Measurements from ENCODE around the gene GET3. TPM values are rescaled to one million over a fixed set of nuclear protein-coding genes. Genes with fewer than 3 reads are reported as not detected.
A peak's percentile ranks its signal among the peaks of the same experiment; 100 is the strongest.

The GET3 gene
- polyA plus RNA-seq, 1 of the 3 experiments (the other 2 are of a cell fraction) = 264 TPM

DNA sequence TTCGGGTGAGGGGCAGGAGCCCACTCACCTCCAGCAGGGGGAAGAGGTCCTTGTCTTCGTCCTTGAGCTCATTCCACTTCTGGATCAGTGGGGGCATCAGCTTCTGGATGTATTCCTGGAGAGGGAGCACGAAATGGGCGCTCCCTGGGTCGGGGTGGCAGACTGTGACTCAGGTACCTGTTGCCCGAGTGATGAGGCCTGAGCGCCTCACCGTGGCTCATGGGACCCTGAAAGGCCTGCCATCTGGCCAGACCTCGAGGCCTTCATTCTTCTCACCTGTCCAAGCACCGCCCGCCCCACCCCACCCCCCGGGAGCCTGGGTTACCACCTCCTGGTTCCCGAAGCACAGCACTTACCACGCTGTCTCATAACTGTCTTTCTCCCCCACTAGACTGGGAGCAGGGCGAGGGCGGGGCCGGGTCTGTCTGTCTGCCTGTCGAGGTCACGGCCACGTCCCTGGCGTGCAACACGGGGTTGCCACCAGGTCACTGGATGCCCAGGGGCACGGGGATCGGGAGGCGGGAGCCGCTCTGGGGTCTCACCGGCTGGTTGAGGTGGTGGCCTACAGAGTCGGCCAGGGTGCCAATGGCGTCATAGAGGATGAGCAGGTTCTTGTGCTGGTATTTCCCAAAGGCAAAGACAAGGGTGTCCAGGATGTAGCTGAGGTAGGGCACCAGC is 31.5 kb upstream of the GET3 start (continued):
- TF ChIP-seq, protein P1, sequence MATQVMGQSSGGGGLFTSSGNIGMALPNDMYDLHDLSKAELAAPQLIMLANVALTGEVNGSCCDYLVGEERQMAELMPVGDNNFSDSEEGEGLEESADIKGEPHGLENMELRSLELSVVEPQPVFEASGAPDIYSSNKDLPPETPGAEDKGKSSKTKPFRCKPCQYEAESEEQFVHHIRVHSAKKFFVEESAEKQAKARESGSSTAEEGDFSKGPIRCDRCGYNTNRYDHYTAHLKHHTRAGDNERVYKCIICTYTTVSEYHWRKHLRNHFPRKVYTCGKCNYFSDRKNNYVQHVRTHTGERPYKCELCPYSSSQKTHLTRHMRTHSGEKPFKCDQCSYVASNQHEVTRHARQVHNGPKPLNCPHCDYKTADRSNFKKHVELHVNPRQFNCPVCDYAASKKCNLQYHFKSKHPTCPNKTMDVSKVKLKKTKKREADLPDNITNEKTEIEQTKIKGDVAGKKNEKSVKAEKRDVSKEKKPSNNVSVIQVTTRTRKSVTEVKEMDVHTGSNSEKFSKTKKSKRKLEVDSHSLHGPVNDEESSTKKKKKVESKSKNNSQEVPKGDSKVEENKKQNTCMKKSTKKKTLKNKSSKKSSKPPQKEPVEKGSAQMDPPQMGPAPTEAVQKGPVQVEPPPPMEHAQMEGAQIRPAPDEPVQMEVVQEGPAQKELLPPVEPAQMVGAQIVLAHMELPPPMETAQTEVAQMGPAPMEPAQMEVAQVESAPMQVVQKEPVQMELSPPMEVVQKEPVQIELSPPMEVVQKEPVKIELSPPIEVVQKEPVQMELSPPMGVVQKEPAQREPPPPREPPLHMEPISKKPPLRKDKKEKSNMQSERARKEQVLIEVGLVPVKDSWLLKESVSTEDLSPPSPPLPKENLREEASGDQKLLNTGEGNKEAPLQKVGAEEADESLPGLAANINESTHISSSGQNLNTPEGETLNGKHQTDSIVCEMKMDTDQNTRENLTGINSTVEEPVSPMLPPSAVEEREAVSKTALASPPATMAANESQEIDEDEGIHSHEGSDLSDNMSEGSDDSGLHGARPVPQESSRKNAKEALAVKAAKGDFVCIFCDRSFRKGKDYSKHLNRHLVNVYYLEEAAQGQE (IDR thresholded peaks at IDR 0.05; ENCODE audit: low read depth, low read length) = no peak
- no peak for TF ChIP-seq TEAD4 (IDR thresholded peaks at IDR 0.05; ENCODE audit: borderline replicate concordance, insufficient read depth)
- no peak for TF ChIP-seq RCOR1 (IDR thresholded peaks at IDR 0.05; ENCODE audit: low read length)
- no peak for TF ChIP-seq MXI1 (IDR thresholded peaks at IDR 0.05; ENCODE audit: low read depth, low read length)
- no peak for TF ChIP-seq SMC3 (IDR thresholded peaks at IDR 0.05; ENCODE audit: low read depth, low read length)

DNA sequence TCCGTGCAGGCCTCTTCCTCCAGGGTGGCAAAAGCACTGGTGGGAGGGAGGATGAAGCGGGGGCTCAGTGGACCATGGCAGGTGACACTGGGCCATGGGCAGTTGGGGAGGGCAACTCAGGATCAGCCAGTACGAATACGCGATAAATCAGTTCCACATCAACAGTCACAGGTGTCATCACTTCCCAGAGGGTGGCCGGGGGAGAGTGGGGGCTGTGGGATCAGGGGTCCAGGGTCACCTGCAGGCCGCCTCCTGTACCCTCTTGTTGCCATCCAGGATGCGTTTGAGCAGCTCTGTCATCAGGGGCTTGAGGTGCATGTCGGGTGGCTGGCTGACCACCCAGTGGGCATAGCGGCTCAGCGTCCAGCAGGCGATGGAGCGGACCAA is 31.0 kb upstream of the GET3 start:
- no peak overlapping the region for H3K9ac ChIP-seq
- WGBS (ENCODE audit: low lambda C conversion rate) = 95% methylated on average over 3 of the region's 13 CpGs
- H2AFZ ChIP-seq (ENCODE audit: low read depth) = no peak overlapping the region
- no peak for TF ChIP-seq TEAD4 (IDR thresholded peaks at IDR 0.05; ENCODE audit: borderline replicate concordance, insufficient read depth)
- 0 out of 2 replicates have a peak, but pooled peaks have one; percentile 7 for TF ChIP-seq POLR2AphosphoS5 (IDR thresholded peaks at IDR 0.05; ENCODE audit: low read depth, low read length)
- H3K79me2 ChIP-seq (ENCODE audit: insufficient read depth) = peaks cover 4% of the 10 kb centered on the region; the same call in 1 of the 2 replicates
- DNase-seq = no peak
- H3K4me3 ChIP-seq (ENCODE audit: low read depth in 2 of 2, low read length in 1 of 2) = no peak overlapping the region
- CTCF ChIA-PET = interaction anchor here (1.4 to 1.6 kb wide), 3 partner anchors 20 to 90 kb away, joined by 4 read pairs; no protein-coding TSS in a partner anchor
- POLR2A ChIA-PET = no interaction called here
- H3K4me1 ChIP-seq (ENCODE audit: control insufficient read depth in 1 of 2, insufficient read depth in 2 of 2, low read depth in 1 of 2, low read length in 1 of 2) = no peaks in the 10 kb centered on the region
- peaks cover 15% of the 10 kb centered on the region for H3F3A ChIP-seq (replicated peaks; ENCODE audit: insufficient read depth)
- no peak overlapping the region for H3K27ac ChIP-seq (ENCODE audit: low read depth in 2 of 2, low read length in 1 of 2)
- no peaks in the 10 kb centered on the region for H3K9me3 ChIP-seq
- no peaks in the 10 kb centered on the region for H3K27me3 ChIP-seq (ENCODE audit: insufficient read depth)
- H3K9me2 ChIP-seq = no peaks in the 10 kb centered on the region
- H4K20me1 ChIP-seq (ENCODE audit: insufficient read depth) = no peaks in the 10 kb centered on the region
- H3K36me3 ChIP-seq (replicated peaks in 1 of 2; ENCODE audit: control insufficient read depth in 1 of 2, insufficient read depth in 2 of 2, low read length in 1 of 2) = peaks cover 45 to 61% of the 10 kb centered on the region in 2 experiments
- no peak overlapping the region for H3K4me2 ChIP-seq

DNA sequence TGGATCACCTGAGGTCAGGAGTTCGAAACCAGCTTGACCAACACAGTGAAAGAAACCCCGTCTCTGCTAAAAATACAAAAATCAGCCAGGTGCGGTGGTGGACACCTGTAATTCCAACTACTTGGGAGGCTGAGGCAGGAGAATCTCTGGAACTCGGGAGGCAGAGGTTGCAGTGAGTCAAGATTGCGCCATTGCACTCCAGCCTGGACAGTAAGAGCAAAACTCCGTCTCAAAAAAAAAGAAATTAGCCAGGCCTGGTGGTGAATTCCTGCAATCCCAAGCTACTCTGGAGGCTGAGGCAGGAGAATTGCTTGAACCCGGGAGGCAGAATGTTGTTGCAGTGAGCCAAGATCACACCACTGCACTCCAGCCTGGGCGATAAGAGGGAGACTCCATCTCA is 28.7 kb upstream of the GET3 start:
- H2AFZ ChIP-seq (ENCODE audit: low read depth) = no peak overlapping the region
- no peaks in the 10 kb centered on the region for H3K9me2 ChIP-seq
- no peaks in the 10 kb centered on the region for H4K20me1 ChIP-seq (ENCODE audit: insufficient read depth)
- ChIA-PET CTCF (interaction anchor here (0.9 to 1.1 kb wide), 2 partner anchors 49 to 52 kb away, joined by 6 to 7 read pairs; no protein-coding TSS in a partner anchor), POLR2A (no interaction called here)
- TF ChIP-seq, protein P1 (IDR thresholded peaks at IDR 0.05; ENCODE audit: low read depth, low read length) = no peak
- TF ChIP-seq TCF12 (IDR thresholded peaks at IDR 0.05) = no peak
- TF ChIP-seq CHD2 (IDR thresholded peaks at IDR 0.05; ENCODE audit: low read length, partially characterized antibody) = no peak
- no peak for TF ChIP-seq MEF2A (IDR thresholded peaks at IDR 0.05; ENCODE audit: borderline replicate concordance, low read depth)
- TF ChIP-seq, protein P2, sequence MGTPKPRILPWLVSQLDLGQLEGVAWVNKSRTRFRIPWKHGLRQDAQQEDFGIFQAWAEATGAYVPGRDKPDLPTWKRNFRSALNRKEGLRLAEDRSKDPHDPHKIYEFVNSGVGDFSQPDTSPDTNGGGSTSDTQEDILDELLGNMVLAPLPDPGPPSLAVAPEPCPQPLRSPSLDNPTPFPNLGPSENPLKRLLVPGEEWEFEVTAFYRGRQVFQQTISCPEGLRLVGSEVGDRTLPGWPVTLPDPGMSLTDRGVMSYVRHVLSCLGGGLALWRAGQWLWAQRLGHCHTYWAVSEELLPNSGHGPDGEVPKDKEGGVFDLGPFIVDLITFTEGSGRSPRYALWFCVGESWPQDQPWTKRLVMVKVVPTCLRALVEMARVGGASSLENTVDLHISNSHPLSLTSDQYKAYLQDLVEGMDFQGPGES (IDR thresholded peaks at IDR 0.05; ENCODE audit: low read depth, low read length) = no peak
- TF ChIP-seq TEAD4 (IDR thresholded peaks at IDR 0.05; ENCODE audit: borderline replicate concordance, insufficient read depth) = no peak
- no peak for TF ChIP-seq POLR2AphosphoS5 (IDR thresholded peaks at IDR 0.05; ENCODE audit: low read depth, low read length)
- TF ChIP-seq, protein P3, sequence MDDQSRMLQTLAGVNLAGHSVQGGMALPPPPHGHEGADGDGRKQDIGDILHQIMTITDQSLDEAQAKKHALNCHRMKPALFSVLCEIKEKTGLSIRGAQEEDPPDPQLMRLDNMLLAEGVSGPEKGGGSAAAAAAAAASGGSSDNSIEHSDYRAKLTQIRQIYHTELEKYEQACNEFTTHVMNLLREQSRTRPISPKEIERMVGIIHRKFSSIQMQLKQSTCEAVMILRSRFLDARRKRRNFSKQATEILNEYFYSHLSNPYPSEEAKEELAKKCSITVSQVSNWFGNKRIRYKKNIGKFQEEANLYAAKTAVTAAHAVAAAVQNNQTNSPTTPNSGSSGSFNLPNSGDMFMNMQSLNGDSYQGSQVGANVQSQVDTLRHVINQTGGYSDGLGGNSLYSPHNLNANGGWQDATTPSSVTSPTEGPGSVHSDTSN (IDR thresholded peaks at IDR 0.05) = no peak
- no peak for TF ChIP-seq NRF1 (IDR thresholded peaks at IDR 0.05; ENCODE audit: low read depth, low read length)
- peaks cover 9% of the 10 kb centered on the region; the same call in 1 of the 2 replicates for H3K79me2 ChIP-seq (ENCODE audit: insufficient read depth)
- H3K9me3 ChIP-seq = no peaks in the 10 kb centered on the region
- WGBS (ENCODE audit: low lambda C conversion rate) = 96% methylated on average over 8 of the region's 8 CpGs
- DNase-seq = no peak
- no peak overlapping the region for H3K4me2 ChIP-seq
- H3K36me3 ChIP-seq (replicated peaks in 1 of 2; ENCODE audit: control insufficient read depth in 1 of 2, insufficient read depth in 2 of 2, low read length in 1 of 2) = peaks cover 34 to 46% of the 10 kb centered on the region in 2 experiments
- H3F3A ChIP-seq (replicated peaks; ENCODE audit: insufficient read depth) = peaks cover 20% of the 10 kb centered on the region
- H3K27me3 ChIP-seq (ENCODE audit: insufficient read depth) = no peaks in the 10 kb centered on the region
- no peak overlapping the region for H3K9ac ChIP-seq
- H3K27ac ChIP-seq (ENCODE audit: low read depth in 2 of 2, low read length in 1 of 2) = no peak overlapping the region
- H3K4me3 ChIP-seq (ENCODE audit: low read depth in 2 of 2, low read length in 1 of 2) = no peak overlapping the region
- no peaks in the 10 kb centered on the region for H3K4me1 ChIP-seq (ENCODE audit: control insufficient read depth in 1 of 2, insufficient read depth in 2 of 2, low read depth in 1 of 2, low read length in 1 of 2)
